HG02885 (cell line): ENCODE data around the gene RESP18.

ENCODE experiments used
- ATAC-seq: cut with Tn5 transposase; IDR thresholded peaks from one replicate; pipeline ENCODE4 v1.9.1; 2021; ENCODE audit warnings: mild to moderate bottlenecking; ENCODE audit not compliant: unreplicated experiment, poor library complexity

The RESP18 gene

DNA sequence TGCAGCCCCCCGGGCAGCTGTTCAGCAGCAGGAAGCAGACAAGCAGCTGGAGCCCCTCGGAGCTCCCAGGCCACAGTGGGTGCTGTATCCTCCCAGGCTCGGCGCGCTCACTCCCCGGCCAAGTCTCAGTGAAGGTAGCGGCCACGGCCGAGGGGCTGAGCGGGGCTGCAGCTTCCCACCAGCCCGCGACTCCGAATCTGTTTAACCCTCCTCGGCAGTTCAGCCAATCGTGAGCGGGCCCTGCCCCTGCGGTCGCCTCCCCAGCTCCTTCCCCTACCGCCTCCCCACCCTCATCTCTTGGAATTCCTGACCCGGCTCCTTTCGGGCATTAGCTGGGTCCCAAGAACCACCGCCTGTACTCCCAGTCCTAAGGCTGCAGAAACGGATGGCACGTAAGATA is at the start of gene RESP18:
TSS of gene RESP18 (minus strand) at position 203 of the 400 bp plus-strand sequence.
- no peak for ATAC-seq

- no peak for ATAC-seq
These were observed 48.9 kb upstream of the RESP18 start for GRCh38 chr2:219381448-219381847.

DNA sequence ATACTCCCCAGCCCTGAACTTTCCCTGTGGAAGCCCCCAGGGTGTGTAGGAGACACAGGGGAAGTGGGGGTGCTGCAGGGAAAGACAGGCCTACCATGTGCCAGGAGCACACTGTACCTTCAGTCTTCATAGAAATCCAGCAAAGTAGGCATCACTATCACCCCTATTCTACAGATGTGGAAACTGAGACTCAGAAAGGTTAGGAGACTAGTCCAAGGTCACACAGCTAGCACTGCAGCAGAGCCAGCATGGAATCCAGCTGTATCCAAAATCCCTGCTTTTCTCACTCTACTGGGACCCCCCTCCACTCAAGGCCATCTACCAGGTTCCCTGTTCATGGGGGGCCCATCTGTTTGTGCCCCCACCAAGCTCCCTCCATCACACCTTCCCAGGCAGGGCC is 48.4 kb upstream of the RESP18 start:
- ATAC-seq: no peak

GRCh38 chr2:219378163-219378851 is 45.8 kb upstream of the RESP18 start:
- no peak for ATAC-seq

DNA sequence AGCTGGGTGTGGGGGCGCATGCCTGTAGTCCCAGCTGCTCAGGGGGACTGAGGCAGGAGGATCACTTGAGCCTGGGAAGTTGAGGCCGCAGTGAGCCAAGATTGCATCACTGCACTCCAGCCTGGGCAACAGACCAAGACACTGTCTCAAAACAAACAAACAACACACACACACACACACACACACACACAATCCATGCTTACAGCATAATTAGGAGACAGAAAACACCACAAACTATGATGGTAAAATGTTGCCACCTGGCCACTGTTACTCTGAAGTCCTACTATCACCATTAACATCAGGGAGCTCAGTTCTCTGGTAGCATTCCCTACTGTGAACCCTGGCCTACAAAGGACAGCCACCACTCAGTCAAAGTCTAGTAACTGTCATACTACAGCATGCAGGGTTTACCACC is 36.9 kb upstream of the RESP18 start:
- ATAC-seq: no peak

GRCh38 chr2:219368690-219369191 is 36.2 kb upstream of the RESP18 start:
- no peak for ATAC-seq

DNA sequence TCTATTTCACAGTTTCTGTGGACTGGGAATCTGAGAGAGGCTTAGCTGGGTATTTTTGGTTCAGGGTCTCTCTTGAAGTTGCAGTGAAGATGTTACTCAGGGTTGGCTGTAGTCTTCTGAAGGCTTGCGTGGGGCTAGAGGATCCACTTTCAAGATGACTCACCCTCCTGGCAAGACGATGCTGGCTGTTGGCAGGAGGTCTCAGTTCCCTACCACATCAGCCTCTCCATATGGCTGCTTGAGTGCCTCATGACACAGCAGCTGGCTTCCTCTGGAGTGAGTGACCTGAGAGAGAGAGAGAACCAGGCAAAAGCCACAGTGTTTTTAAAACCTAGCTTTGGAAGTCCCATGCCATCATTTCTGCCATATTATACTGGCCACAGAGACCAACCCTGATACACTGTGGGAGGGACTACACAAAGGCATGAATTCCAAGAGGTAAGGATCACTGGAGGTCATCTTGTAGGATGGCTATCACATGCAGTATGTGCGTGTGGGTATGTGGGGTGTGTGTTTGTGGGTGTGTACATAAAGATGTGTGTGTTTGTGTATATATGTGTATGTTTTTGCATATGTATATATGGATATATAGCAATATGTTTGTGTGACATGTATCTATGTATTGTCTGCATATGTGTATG is 30.1 kb upstream of the RESP18 start:
- peak; percentile 87 for ATAC-seq

GRCh38 chr2:219362072-219362471 is 29.5 kb upstream of the RESP18 start:
- no peak for ATAC-seq

GRCh38 chr2:219358170-219359075 is 25.9 kb upstream of the RESP18 start:
- no peak for ATAC-seq

- no peak for ATAC-seq
These were observed 24.3 kb upstream of the RESP18 start for GRCh38 chr2:219356834-219357233.

DNA sequence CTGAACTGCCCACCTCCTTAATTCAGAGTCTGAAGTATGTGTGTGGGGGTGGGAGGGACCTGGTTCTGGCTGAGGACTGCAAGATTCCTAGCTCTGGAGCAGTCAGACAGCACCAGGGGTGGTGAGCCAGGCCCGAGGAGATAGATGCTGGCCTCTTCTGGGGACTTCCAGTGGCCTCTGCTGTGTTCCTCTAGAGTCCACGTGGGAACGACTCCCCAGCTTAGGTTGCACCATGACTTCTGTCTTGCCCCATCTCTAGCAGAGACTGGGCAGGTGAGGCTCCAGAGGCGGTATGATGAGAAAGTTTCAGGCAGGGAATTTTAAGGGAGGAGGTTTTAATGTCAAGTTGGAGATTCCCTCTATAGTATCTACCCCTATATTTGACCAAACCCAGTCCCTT is 22.0 kb upstream of the RESP18 start:
- ATAC-seq: no peak

- no peak for ATAC-seq
These were observed 20.6 kb upstream of the RESP18 start for GRCh38 chr2:219353129-219353528.

GRCh38 chr2:219352448-219353023 is 20.0 kb upstream of the RESP18 start:
- no peak for ATAC-seq

GRCh38 chr2:219350710-219351221 is 18.2 kb upstream of the RESP18 start:
- ATAC-seq: no peak

DNA sequence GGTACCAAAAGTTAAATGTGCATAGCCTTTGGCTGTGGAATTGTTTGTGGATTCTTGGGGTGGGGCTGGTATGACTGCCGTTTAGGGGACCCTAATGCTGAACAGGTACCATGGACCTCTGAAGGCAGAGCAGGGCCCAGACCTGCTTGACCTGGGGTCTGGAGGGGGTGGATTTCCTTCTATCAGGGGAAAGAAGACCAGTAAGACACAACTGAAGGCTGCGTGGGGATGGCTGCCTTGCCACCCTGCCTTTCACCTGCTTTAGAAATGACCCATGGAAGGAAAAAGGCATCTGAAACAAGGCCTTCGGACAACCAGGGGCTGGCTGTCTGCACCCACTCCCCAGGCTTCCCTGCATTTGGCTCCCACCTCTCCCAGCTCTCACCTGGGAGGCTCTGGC is 17.7 kb upstream of the RESP18 start:
- no peak for ATAC-seq

DNA sequence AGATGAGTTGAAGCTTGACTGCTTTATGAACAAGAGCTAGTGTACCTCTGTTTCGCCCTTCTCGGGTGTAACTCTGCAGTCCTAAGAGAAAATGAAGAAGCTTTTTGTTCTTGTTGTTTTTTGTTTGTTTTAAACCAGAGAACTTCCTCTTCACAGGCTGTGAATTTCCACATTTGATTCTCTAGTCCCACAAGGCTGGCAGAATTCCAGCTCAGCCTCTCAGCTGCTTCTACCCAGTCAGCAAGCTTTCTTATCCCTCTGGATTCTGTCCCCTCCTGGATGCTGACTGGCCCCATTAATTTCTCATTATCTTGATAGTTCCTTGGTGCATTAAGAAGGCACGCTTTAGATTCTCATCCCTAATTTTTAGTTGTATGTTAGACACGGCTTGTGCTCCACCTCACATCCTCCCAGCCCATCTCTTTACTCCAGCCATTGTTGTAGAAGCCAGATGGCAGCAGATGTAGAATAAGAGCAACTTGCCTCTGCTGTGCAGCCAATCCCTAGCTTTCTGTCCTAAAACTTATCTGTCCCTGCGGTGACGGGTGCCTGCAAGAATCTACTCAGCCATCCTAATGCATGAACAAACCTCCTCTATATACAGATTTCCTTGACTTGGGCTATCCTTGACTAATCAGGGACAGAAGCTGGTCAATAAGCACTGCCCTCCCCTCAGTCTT is 12.3 kb upstream of the RESP18 start:
- ATAC-seq: no peak

- ATAC-seq: no peak
These were observed 2.8 kb upstream of the RESP18 start for GRCh38 chr2:219335373-219335786.

GRCh38 chr2:219334076-219334475 is 1.5 kb upstream of the RESP18 start:
- ATAC-seq: no peak

GRCh38 chr2:219331560-219332213 is 857 bp downstream of the RESP18 start:
- ATAC-seq: no peak
